ENCODE measurements around the gene RNF25.

The RNF25 gene, protein sequence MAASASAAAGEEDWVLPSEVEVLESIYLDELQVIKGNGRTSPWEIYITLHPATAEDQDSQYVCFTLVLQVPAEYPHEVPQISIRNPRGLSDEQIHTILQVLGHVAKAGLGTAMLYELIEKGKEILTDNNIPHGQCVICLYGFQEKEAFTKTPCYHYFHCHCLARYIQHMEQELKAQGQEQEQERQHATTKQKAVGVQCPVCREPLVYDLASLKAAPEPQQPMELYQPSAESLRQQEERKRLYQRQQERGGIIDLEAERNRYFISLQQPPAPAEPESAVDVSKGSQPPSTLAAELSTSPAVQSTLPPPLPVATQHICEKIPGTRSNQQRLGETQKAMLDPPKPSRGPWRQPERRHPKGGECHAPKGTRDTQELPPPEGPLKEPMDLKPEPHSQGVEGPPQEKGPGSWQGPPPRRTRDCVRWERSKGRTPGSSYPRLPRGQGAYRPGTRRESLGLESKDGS

DNA sequence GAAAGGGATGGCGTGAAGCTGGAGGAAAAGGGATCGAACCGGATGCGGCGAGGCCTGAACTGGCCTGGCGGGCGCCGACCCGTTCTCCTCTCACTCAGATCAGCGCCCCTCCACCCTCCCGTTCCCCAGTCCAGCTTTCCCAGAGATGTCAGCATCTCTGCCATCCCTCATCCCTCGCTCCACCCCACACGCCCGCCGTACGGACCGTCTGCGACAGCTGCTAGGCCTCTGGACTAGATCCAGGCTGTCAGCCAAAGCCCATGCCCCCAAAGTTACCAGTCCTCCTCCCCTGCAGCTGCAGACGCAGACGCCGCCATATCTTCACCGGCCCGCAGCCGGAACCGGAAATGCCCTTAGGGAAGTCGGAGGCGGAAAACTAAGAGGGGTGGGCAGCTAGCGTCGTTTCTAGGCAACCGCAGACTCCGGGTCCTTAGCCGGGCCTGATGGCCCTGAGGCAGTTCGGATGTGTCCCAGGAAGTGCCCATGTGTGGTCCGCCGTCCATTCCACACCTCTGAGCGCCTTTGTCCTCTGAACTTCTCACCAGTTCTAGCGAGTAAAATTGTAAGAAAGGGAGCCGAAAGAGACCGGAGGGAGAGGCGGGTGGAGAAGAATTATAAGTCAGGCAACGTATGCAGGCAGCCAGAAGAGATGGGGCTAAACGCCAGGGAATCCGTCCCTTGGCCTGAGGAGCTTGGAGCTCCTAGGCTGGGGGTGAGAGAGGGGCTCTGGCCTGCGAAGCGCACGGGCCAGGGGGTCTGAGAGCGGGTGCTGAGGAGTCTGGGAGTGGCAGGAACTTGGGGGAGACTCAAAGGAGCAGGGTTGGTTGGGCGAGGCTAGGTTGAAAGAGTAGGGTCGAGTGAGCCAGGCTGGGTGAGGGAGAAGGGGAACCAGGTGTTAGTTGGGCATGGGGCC is at the start of gene RNF25, which contains the start of gene STK36:
Gene RNF25, minus strand, starts transcription at position 349 of the 913 bp plus-strand sequence. Its CDS starts 32 bp downstream, at position 317.
Gene STK36, plus strand, starts transcription at position 433 of the 913 bp plus-strand sequence. CDS start 744 bp downstream, outside the sequence.
- DNase-seq: peak; percentile 80 to 87

DNA sequence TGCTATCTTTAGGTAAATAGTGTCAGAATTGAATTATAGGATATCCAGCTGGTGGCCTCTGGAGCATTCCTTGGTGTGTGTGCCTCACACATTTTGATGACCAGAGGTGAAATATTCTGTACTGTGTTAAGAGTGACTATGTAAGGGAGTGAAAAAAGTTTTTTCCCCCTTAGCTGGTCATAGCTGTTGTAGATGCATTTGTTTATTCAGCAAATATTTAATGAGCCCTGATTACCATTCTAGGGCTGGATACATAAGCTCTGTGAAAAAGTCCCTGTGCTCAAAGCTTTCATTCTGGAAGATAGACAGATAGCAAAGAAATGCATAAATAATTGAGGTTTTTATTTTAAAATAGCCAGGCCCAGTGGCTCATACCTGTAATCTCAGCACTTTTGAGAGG is 49.7 kb upstream of the RNF25 start:
- no peak for DNase-seq

DNA sequence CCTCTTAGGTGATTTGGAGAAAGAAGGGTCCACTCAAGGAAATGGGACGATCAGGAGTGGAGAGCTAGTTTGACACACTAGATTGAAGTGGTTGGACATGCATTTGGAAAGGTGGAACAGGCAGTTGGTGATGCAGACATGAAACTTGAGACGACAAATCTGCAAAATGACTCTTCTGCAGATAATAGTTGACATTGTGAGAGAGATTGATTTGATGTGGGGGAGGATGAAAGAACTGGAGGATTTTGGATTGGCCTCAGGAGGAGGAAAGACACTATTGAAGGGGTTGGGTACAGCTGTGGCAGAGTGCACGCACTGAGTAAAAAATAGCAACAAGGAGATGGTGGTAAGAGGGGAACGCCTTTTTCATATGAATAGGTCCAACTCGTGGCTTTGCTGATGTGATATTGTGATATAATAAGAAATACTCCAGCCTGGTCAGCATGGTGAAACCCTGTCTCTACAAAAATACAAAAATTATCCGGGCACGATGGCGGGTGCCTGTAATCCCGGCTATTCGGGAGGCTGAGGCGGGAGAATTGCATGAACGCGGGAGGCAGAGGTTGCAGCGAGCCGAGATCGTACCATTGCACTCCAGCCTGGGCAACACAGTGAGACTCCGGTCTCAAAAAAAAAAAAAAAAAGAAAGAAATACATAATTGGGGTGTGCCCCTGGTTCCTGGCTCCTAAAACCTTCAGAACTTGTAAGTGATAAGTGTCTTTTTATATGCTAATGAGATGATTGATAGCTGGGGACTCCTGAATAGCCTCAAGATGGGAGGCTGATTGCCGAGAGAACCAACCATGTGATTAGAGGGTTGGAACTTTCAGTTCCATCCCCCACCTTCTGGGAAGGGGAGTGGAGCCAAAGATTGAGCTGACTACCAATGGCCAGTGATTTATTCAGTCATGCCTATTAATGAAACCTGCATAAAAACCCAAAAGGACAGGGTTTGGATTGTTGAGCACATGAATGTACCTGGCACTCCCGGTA is 48.5 kb upstream of the RNF25 start:
- DNase-seq: no peak

DNA sequence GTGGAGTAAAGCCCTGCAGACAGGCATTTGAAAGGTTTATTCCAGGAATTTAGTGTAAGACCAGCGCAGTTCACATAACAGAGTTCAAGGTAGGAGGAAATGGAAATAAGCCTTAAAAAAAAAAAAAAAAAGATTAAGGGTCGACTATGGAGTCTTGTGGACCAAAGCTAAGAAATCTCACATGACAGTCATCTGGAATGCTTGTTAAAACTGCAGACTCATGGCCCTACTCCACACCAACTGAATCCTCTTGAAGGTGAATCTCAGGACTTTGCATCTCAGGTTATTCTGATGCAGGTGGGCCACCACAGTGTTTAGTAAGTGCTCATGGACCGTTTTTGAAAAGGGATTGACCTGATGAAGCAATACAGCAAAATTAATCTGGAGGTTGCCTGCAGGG is 47.7 kb upstream of the RNF25 start:
- DNase-seq: no peak

DNA sequence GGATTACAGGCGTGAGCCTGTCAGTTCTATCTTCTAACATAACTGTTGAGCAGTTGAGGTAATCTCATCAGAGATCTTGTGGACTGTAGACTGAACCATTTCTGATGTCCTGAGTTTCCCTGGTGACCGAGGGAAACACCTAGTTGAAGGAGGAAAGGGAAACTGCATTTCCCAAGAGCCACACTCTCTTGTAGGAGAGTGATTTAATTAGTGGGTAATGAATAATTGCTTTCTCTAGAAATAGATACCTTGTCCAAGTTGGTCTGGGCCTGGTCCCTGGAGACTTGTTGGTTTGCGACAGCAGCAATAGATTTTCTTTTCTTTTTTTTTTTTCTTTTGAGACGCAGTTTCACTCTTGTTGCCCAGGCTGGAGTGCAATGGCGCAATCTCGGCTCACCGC is 46.3 kb upstream of the RNF25 start:
- no peak for DNase-seq

DNA sequence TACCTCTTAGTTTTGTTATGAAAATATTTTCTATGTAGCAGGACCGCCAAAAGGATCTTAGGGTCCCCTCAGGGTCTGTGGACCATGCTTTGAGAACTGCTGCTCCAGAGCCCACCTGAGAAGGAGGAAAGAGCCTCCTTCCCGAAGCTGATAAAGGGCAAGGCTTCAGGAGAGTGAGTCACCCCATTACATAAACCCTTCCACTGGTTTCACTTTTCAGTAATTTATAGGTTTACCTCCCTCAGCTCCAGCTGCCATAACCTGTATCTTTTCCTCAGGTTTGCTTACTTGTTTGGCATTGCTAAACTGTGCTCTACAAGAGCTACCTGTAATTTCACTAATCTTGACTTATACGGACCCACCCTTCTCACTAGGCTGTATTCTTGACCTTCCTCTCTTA is 45.5 kb upstream of the RNF25 start:
- DNase-seq: no peak

DNA sequence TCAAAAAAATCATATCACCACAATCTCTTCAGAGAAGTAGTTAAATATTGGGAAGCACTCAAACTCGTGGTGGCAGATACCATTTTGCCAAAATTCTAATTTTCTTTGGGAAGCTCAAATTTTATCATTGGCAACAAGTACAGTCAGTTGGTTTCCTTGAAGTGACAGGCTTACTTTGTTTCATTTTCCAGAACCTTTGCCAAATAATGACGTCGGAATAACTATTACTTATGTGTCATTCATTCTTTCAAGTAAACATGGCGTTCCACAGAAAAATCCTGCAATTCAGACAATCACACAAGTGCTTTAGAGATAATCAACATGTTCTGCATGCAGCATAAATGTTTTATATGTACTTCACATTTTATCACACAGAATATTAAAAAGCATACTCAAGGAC is 44.3 kb upstream of the RNF25 start:
- DNase-seq: no peak

DNA sequence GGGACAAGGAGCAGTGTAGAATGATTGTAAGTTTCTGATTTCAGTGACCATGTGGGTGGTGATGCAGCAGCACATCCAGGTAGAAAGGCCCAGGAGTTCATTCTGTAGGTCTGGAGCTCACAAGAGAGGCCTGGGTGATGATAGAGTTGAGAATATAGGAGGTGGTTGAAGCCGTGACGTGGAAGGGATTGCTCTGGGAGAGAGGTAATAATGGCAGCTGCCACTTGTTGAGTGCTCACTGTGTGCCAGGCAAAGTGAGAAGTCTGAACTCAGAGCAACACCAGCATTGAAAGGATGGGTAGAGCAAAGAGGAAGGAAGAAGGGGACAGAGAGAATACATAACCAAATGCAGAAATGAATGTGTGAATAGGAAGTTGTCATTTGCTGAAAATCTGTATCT is 42.1 kb upstream of the RNF25 start:
- DNase-seq: no peak

DNA sequence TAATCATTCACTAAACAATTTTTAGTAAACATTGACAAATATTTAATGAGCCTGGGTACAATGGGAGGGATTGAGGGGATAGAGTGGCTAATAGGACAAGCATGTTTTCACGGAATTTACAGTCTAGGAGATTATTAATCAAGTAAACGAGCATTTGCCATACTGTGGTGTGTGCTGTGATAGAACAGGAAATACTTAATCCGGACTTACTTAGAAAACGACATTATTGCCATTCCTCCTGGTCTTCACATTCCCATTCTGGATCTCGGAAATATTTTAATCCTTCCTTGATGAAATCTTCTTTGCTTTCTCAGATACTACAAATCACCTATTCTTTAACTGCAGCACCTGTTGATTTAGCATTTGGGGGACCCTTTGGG is 39.7 kb upstream of the RNF25 start:
- no peak for DNase-seq

DNA sequence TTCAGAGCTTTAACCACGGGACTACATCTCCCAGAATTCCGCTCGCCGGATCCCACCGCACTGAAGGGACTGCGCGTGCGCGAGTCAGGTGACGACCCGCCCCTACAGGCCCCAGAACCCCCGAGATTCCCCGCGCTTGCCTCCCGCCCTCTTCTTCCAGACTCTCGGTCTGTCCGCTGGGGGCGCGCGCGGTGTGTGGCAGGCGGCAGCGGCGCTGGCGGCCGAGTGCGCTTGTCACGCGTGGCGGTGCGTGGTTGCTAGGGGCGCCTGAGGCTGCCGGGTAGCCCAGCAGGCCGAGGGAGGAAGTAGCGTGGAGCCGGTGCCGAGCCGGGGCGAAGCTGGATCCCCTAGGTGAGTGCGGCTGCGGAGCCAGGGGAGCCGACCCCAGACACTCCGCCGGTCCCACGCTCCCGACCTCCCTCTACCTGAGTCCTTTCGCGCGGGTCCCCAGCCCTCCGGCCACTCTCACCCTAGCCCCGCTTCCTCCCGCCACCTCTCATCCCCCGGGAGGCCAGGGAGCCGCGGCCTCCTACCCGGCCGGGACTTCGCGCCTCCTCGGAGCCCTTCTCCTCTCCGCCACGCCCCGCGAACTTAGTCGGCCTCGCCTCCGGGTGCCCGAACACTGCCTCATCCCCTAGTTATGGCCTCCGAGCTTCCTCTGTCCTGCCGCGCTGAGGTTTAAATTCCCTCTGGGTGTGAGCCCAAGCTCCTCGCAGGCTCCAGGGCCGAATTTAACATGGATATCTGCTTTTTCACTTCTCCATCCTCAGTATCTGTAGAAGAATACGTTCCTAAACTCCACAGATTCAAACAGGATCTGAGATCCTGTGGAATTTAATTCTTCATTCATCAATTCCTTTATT is 39.1 kb upstream of the RNF25 start, which contains the start of gene TTLL4:
Gene TTLL4, plus strand, starts transcription at position 149 of the 863 bp plus-strand sequence. CDS start 26,842 bp downstream, outside the sequence.
- DNase-seq: peak; percentile 98

DNA sequence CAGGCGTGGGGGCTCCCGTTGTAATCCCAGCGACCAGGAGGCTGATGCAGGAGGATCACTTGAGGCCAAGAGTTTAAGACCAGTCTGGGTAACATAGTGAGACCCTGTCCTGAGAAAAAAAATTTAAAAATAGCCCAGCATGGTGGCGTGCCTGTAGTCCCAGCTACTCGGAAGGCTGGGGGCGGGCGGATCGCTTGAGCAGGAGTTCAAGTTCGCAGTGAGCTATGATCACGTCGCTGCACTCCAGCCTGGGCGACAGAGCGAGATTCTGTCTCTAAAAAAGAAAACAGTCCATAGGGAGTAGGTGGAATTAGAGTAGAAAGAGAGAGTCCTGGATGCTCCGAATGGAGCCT is 38.5 kb upstream of the RNF25 start:
- DNase-seq: no peak

DNA sequence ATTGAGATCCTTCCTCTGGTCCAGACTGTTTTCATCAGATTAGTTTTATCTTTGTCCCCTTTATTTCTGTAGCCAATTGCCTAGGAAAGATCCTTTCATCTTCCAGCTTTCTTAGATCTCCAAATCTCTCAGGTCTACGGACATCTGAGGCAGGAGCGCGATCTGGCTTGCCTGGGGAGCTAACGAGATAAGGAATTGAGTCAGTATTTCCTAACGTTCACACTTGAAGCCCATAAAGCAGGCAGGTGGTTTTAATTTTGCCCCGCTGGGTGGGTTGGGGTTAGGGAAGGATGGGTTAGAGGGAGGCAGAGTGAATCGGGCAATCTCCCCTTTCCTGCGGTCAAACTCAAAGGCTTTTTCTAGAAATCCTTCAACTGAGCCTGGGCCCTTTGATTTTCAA is 38.1 kb upstream of the RNF25 start:
- DNase-seq: no peak

DNA sequence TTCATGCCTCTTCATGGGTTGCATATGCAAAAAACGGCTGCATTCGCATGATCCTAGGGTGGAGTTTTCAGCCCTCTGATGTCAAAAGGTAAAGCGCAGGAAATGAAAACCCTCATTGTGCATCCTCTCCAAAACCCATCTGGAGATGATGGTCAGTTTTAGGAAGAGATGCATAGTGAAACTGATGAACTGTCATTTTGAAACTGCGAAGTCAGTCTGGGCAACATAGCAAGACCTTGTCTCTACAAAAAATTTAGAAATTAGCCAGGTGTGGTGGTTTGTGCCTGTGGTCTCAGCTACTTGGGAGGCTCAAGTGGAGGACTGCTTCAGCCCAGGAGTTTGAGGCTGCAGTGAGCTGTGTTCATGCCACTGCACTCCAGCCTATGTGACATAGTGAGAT is 36.3 kb upstream of the RNF25 start:
- no peak for DNase-seq

DNA sequence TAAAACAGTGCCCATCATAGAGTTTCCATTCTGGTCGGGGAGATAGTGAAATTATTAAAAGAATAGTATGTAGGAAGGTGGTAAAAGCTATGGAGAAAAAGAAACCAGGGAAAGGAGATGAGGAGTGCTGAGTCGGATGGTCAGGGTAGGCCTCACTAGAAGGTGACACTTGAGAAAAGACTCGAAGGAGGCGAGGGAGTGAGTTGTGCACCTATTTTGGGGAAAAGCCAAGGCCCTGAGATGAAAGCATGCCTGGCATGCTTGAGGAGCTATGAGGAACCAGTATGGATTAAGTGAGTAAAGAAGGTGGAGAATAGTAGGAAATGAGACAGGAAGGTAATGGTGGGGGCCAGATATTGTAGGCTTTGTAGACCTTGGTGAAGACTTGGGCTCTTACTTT is 31.5 kb upstream of the RNF25 start:
- no peak for DNase-seq

DNA sequence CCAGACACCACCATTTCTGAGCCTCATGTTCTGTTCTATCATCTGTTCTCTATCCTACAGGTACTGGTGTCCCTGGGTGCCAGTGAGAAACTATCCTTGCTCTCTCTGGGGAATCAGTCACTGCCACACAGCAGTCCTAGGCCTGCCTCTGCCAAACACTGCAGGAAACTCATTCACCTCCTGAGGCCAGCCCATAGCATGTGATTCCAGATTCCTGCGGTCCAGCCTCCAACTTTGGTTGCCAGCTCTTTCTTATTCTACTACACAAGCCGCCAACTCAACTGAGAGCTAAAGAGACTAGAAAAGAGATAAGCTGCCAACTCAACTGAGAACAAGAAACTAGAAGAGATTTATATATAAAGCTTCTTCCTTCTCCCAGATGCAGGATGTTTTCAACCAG is 30.0 kb upstream of the RNF25 start:
- DNase-seq: no peak

DNA sequence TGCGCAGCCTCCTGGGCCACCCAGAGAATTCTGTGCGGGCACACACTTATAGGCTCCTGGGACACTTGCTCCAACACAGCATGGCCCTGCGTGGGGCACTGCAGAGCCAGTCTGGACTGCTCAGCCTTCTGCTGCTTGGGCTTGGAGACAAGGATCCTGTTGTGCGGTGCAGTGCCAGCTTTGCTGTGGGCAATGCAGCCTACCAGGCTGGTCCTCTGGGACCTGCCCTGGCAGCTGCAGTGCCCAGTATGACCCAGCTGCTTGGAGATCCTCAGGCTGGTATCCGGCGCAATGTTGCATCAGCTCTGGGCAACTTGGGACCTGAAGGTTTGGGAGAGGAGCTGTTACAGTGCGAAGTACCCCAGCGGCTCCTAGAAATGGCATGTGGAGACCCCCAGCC is 27.1 kb upstream of the RNF25 start:
- DNase-seq: no peak

DNA sequence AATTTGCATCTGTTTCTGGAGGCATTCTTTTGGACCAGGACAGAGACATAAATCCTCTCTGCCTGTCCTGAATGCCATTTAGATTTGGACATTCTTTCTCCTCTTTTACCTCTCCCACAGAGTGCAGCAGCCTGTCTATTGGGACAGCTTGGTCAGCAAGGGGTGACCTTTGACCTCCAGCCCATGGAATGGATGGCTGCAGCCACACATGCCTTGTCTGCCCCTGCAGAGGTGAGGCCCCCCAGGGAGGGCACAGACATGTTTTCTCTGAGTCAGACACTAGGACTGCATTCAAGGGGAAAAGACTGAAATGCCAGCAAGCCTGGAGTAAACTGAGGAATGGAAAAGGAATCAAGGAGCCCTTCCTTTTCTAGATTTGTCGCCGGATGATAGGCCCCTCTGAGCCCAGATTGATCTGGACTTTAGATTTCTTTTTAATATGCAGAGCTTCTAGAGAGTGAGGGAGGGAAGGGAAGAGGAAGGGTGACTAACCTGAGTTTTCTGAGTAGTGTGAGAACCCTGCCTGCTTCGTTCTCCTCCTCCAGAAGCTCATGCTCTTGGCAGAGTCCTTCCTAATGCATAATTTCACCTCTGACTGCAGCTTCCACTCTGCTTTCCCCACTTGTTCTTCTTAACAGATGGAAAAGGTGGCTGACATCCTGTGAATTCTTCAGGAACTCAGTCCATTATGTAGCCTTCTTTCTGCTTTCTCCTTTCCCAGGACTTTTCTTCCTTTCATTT is 22.8 kb upstream of the RNF25 start:
- no peak for DNase-seq

DNA sequence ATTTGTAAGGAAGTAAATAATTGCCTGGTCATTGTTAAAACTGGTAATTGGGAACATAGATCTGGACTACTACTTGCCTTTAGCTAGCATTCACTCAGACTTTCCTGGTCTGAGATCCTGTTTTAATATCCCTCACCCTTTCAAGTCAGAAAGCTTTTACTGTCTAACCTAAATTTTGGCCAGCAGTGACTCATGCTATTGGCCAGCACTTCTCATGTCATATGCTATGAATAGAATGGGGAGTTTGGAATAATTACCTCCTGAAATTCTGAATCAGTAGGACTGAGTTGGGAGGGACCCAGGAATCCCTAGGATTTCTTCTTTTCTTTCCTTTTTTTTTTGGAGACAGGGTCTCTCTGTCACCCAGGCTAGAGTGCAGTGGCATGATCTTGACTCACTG is 19.4 kb upstream of the RNF25 start:
- no peak for DNase-seq

DNA sequence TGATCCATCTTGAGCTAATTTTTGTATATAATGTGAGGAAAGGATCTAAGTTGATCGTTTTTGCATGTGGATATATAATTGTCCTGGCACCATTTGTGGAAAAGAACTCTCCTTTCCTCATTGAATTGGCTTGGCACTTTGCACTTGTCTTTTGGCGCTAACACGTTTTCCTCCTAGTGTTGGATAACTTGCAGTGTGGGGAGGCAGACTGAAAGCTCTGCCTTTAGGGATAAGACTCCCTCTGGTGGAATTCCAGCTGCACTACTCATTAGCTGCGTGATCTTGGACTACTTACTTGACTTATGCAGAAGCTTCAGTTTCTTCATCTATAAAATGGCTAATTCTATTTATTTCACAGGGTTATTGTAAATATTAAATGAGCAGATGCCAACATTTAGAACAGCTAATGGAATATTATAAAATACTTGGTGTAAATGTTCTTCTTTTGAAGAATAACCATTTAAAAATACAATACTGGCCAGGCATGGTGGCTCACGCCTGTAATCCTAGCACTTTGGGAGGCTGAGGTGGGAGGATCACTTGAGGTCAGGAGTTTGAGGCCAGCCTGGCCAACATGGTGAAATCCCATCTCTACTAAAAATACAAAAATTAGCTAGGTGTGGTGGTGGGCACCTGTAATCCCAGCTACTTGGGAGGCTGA is 15.7 kb upstream of the RNF25 start:
- peak; percentile 15 to 24 for DNase-seq

DNA sequence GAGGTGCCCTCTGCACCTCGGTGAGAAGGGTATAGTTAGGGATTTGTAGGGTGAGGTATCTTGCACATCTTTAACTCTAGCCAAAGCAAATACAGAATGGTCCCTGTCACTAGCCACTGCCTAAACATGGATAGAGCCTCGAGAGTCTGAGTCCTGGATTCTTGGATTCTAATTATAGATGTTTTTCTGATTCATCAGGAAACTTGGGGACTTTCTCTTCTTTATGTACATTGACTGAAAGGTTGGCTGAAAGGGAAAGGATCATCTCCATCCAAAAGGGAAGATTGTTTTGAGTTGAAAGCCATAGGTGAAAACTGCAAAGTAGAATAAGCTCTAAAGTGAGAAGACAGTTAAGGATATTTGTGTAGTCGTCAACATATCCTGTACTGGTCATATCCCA is 8.3 kb upstream of the RNF25 start:
- DNase-seq: no peak
